GM21786 (cell line): ENCODE results near the gene GALNT14.

Experiments
- ATAC-seq: cut with Tn5 transposase; IDR thresholded peaks from one replicate; pipeline ENCODE4 v1.9.1; 2021; ENCODE audit not compliant: unreplicated experiment

GALNT14 gene

DNA sequence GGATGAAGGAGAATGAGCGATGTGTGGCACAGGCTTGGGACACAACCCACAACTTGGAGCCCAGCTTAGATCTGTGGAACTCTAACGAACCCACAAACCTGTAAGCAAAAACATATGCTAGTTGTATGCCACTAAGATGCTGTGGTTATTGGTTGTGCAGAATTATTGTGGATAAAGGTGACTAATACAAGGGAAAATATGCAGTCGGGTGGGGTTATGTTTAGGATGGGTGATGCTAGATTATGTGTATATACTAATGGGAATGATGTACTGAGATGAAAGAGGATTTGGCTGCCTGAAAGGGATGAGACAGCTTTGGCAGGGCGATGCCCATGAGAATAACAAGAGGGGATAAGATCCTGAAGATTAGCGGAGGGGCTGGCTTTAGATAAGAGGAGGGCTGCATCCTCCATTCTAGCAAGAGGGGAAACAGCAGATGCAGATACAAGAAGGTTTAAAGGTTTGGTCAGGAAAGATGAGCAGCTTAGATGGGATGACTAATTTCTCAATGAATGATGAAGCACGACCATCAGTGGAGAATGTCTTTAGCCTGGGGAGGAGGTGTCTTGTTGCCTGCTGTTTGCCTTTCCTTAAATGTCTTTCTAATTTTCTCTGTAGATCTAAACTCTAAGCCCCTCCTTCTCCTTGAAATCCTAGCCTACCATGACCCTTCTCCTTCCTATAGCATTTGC lies 49.6 kb downstream of the GALNT14 start:
- no peak for ATAC-seq

DNA sequence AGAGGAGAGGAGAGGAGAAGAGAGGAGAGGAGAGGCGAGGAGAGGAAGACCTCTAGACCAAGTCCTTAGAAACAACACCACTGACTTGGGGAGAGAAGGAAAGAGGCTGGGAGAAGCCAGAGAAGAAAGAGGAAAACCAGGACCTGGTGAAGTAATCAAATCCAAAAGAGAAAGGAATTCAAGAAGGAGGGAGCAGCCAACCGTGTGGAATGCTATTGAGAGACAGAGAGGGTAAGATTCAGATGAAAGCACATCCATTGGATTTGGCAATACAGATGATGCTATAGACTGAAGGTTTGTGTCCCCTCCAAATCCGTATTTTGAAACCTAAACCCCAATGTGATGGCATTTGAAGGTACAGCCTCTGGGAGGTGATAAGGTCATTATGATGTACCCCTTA lies 50.7 kb downstream of the GALNT14 start:
- no peak for ATAC-seq

DNA sequence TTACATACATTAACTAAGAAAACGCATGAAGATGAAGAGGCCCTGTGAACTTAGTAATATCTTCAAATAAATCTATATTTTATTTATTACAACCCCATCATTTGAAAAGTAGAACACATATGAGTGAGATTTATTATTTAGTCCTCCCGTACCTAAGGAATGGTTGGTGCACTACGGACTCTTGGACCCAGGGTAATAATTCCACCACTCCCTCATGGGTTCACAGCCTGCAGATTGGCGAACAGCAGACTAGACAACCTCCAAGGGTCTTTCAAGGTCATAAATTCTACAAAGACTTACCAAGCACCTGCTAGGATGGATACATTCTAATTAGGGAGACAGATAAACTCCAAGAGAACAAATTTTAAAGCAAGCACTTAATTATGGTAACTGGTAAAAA lies 51.6 kb downstream of the GALNT14 start:
- ATAC-seq: no peak

DNA sequence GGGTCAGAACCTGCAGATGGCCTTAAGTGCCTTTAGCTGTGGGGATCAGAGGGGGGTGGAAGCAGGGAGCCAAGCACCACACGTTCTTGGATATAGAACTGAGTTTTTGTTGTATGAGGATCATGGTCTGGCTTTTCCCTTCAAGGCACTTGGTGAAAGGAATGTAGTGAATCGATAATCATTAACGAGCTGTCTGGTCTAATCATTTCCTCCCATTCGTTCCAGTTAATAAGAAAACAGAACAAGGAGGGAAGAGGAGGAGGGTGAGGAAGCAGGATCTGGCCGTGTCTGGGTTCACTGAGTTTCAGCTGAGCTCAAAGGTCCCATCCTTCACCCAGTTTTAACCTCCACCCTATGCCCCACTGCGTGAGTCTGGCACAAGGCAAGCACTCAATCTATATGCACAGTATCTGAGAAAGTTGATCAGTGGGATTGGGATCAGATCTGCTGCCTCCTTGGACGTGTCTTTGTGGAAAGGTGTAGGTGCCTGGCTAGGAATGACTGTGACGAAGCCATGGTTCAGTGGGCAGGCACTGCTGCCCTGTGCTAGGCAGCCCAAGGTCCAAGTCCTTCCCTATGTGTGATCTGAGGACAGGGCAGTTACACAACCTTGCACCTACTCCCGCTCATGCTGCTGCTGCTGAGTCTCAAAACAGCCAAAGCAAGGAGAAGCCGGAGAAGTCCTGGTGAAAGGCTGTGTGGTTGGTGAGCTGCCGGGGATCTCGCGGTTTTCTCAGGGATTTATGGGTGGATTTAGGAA lies 54.8 kb downstream of the GALNT14 start:
- ATAC-seq: no peak

DNA sequence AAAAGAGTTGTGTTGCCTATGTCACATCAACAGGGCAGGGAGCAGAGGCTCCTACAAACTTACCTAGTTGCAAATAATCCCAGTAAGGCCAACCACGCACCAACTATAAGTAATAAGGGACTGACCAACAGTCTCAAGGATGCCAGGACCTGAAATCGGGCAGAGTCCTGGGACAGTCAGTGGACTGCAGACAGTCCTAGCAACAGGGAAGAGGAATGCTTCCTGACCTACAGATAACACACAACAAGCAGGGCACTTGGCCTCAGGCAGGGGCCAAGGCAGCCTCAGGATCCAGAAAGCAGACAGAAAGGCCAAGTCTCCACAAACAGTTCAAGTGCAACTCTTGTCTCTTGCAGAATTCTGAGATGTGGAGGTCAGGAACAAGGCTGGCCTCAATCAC lies 56.2 kb downstream of the GALNT14 start:
- ATAC-seq: no peak

DNA sequence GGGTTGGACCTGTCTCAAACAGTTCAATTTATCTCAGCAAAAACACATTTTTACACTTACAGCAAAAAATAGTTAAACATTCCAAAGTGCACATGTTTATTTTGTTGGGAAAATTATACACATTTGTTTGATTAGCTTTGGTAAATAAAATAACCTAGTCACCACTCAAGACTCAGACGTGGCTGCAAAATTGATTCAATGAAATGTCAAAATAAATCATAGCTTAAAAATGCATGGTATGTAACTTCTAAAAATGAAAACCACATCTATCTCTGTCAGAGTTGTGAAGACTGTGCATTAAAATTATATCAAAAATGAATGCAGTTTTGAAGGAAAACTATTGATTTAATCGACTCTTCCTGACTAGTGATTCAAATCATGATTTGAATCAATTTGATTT lies 56.7 kb downstream of the GALNT14 start:
- ATAC-seq: no peak

GRCh38 chr2:31080361-31080760 lies 57.9 kb downstream of the GALNT14 start:
- ATAC-seq: no peak

DNA sequence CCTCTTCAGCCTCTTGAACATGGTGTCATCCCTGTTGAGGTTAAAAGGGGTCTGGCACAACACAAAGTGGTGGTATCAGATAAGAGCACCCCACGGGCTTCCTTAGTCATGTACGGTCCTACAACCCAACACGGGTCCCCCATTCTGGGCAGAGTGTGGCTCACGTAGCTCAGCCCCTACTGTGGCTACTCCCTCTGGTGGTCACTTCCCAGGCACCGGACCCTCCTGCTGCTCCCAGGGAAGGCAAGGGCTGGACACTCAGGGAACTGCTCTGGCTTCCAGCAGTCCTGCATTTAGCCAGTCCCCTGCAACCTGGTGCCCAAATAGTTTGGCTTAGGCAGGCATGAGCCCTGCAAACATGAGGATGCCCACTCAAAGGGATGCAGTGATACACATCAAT lies 58.6 kb downstream of the GALNT14 start:
- ATAC-seq: no peak

DNA sequence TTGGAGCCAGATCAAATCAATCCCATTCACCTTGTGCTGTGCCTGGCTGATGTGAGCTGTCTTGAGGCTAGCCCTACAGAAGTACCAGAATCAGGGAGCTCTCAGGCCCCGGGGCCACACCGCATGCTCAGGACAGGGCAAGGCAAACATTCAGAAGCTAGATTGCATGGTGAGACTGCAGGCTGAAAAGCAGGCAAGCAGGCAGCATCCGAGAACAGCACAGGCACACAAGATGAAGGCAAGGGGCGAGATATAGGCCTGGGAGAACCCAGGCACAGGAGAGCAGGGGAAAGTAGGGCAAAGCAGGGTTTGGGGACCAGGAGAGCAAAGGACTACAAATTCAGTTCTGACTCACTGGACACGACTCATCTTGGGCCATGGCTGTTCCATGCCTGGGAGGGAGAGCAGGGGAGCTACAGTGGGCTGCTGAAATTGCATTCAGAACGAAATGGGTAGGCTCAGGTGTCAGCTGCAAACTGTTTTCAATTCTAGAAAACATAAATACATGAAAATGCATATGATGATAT lies 59.6 kb downstream of the GALNT14 start:
- ATAC-seq: no peak

- no peak for ATAC-seq
Measured at GRCh38 chr2:31078011-31078410, 60.2 kb downstream of the GALNT14 start.

- no peak for ATAC-seq
Measured at GRCh38 chr2:31075941-31076590, 62.2 kb downstream of the GALNT14 start.

- no peak for ATAC-seq
Measured at GRCh38 chr2:31075431-31075830, 62.8 kb downstream of the GALNT14 start.

- ATAC-seq: no peak
Measured at GRCh38 chr2:31071741-31072140, 66.5 kb downstream of the GALNT14 start.

DNA sequence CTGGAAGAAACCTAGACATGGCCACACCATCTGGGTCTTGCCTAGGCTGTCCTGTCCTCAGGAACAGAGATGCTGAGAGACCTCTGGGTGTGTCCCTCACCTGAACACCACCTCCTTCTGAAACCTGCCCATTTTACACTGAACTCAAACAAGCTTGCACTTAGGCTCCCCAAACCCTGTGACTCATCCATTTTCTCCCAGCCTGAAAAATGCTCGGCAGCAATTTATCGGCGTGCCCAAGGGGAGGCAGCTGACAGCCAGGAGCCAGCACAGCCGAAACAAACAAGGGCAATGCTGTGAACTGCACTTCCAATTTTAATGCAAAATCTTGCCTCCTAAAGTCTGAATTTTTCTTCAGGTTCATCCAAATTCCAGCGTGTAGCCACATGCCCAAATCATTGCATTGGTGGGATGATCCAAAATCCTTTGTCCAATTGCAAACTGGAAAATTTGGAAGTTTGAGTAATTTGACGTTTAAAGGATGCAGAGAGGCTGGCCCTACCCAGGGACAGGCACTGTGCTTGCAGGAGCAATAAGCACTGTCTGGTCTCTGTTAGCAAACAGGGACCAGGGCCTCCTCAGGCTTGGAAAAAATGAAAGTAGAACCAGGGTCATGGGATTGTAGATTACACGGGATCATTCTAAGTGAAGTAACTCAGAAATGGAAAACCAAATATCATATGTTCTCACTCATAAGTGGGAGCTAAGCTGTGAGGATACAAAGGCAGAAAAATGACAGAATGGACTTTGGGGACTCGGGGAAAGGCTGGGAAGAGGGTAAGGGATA lies 67.7 kb downstream of the GALNT14 start:
- no peak for ATAC-seq

DNA sequence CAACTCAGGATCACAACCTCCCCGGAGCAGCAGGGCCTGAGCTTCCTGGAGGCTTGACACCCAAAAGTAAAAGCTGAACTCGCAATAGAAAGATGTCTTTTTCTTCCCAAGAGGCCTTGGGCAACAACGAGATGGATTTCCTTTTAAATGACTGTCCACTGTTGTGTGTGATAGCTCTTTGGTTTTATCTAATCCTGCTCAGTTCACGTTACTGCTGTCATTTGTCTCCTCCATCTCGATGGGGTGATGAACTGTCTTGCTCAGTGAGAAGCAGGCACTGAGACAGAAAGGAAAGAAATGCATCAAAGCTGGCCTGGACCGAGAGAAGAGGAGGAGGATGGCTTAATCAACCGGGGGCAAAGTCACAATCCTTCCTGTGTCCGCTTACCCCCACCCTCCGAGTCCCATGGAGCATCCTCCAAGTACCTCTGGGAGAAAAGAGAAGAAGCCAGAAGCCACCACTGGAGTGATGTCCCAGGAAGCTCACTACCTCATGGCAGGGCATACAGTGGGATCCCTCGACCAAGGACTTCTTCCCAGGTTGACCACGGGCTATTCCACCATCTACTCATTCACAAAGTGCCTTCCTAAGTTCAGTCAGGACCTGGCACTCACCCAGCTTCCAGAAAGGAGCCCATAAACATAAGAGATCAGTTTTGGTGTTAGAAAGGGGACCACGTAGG lies 68.5 kb downstream of the GALNT14 start:
- ATAC-seq: no peak

DNA sequence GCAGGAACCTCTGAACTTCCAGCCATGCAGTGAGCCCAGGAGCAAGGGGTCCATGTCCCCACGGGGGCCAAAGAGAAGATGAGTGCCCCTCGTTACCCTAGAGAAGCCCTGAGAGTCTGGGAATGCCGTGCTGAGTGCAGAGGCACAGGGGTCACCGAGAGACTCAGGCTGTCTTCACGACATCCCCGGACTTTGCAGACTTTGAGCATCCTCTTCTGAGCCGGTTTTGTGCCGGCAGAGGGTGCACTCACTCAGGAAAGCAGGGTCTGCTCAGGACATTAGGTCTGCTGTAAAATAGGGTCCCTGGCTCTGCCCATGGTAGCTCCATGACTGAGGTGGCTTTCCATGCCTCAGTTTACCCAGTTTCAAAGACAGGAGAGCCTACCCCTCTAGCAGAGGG lies 71.0 kb downstream of the GALNT14 start:
- no peak for ATAC-seq

GRCh38 chr2:31066551-31066950 lies 71.7 kb downstream of the GALNT14 start:
- ATAC-seq: no peak

DNA sequence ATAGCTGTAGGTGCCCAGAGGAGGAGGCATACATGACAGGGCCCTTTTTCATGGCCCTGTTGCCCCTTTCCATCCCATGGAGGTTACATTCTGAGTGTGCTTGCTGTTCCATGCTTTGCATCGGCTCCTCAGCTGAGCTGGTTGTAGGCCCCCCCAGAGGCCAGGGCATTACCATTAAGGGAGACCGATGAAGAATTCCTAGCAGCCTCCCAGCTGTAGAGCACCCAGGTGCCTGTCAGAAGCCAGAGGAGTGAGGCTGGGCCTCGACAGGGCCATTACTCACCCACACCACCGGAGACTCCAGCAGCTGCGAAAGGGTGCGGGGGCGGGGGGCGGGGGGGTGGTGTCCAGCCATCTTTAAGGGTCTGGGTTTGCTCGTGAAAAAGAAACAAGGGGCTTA lies 72.2 kb downstream of the GALNT14 start:
- no peak for ATAC-seq

GRCh38 chr2:31065356-31065755 lies 72.9 kb downstream of the GALNT14 start:
- no peak for ATAC-seq

- no peak for ATAC-seq
Measured at GRCh38 chr2:31060397-31060796, 77.8 kb downstream of the GALNT14 start.
